ENCODE measurements around the gene NAV1. TPM values are rescaled to one million over a fixed set of nuclear protein-coding genes. Genes with fewer than 3 reads are reported as not detected.

The NAV1 gene
- total and polyA plus RNA-seq, 2 experiments from 2014 or later = 75.6 to 79.0 TPM

GRCh38 chr1:201511941-201512539 lies 26.9 kb upstream of the NAV1 start:
- Histone ChIP-seq H3K79me2 (ENCODE audit: insufficient read depth) (peaks cover 6% of the 10 kb centered on the region), H3K4me3 (no peak overlapping the region), H3K27me3 (replicated peaks; ENCODE audit: insufficient read depth) (no peaks in the 10 kb centered on the region), H3K9ac (peak overlapping the region; percentile 40), H3F3A (ENCODE audit: insufficient read depth) (peaks cover 24% of the 10 kb centered on the region), H4K20me1 (ENCODE audit: insufficient read depth) (no peaks in the 10 kb centered on the region), H3K36me3 (ENCODE audit: low read depth) (no peaks in the 10 kb centered on the region), H3K27ac (no peak overlapping the region), H3K4me2 (ENCODE audit: unreplicated experiment) (peak overlapping the region; percentile 46), H2AFZ (peak overlapping the region; percentile 71), H3K9me2 (ENCODE audit: insufficient read depth) (no peaks in the 10 kb centered on the region), H3K9me3 (ENCODE audit: low read depth) (no peaks in the 10 kb centered on the region), H3K4me1 (ENCODE audit: insufficient read depth) (peaks cover 39% of the 10 kb centered on the region)
- in situ Hi-C loops (cut with MboI) = no loop called here
- WGBS, 2 experiments (ENCODE audit: low coverage in 1 of 2, low lambda C conversion rate in 2 of 2, missing lambda C conversion rate in 2 of 2) = 42 to 45% methylated on average over 6 of the region's 6 CpGs
- no peak for TF ChIP-seq EZH2 (IDR thresholded peaks at IDR 0.05; ENCODE audit: insufficient read depth, poor library complexity, severe bottlenecking)
- no peak for TF ChIP-seq EZH2phosphoT487 (IDR thresholded peaks at IDR 0.05; ENCODE audit: insufficient read depth, low read depth)
- peak; percentile 48 for DNase-seq

- H3K9me2 ChIP-seq (ENCODE audit: insufficient read depth) = no peaks in the 10 kb centered on the region
- DNase-seq = no peak
- no peak for TF ChIP-seq EZH2 (IDR thresholded peaks at IDR 0.05; ENCODE audit: insufficient read depth, poor library complexity, severe bottlenecking)
- TF ChIP-seq EZH2phosphoT487 (IDR thresholded peaks at IDR 0.05; ENCODE audit: insufficient read depth, low read depth) = no peak
- no peaks in the 10 kb centered on the region for H3K36me3 ChIP-seq (ENCODE audit: low read depth)
- H3K4me3 ChIP-seq = no peak overlapping the region
- 88 to 90% methylated on average over 6 of the region's 6 CpGs for WGBS, 2 experiments (ENCODE audit: low coverage in 1 of 2, low lambda C conversion rate in 2 of 2, missing lambda C conversion rate in 2 of 2)
- no peak overlapping the region for H3K27ac ChIP-seq
- H3F3A ChIP-seq (ENCODE audit: insufficient read depth) = peaks cover 11% of the 10 kb centered on the region
- H4K20me1 ChIP-seq (ENCODE audit: insufficient read depth) = no peaks in the 10 kb centered on the region
- H3K9me3 ChIP-seq (ENCODE audit: low read depth) = no peaks in the 10 kb centered on the region
- H3K4me1 ChIP-seq (ENCODE audit: insufficient read depth) = peaks cover 30% of the 10 kb centered on the region
- peak overlapping the region; percentile 75 for H2AFZ ChIP-seq
- H3K9ac ChIP-seq = peak overlapping the region; percentile 32; the same call in 1 of the 2 replicates
- H3K27me3 ChIP-seq (replicated peaks; ENCODE audit: insufficient read depth) = no peaks in the 10 kb centered on the region
- H3K4me2 ChIP-seq (ENCODE audit: unreplicated experiment) = no peak overlapping the region
- H3K79me2 ChIP-seq (ENCODE audit: insufficient read depth) = no peaks in the 10 kb centered on the region
- in situ Hi-C loops (cut with MboI) = no loop called here
Observed at GRCh38 chr1:201513498-201514243, 25.3 kb upstream of the NAV1 start.

- DNase-seq = no peak
- TF ChIP-seq EZH2 (IDR thresholded peaks at IDR 0.05; ENCODE audit: insufficient read depth, poor library complexity, severe bottlenecking) = no peak
- Histone ChIP-seq H3K27me3 (replicated peaks; ENCODE audit: insufficient read depth) (no peaks in the 10 kb centered on the region), H4K20me1 (ENCODE audit: insufficient read depth) (no peaks in the 10 kb centered on the region), H3F3A (ENCODE audit: insufficient read depth) (peaks cover 3% of the 10 kb centered on the region), H3K4me1 (ENCODE audit: insufficient read depth) (peaks cover 23% of the 10 kb centered on the region), H3K4me3 (no peak overlapping the region), H3K79me2 (ENCODE audit: insufficient read depth) (no peaks in the 10 kb centered on the region), H3K9me2 (ENCODE audit: insufficient read depth) (no peaks in the 10 kb centered on the region), H3K4me2 (ENCODE audit: unreplicated experiment) (no peak overlapping the region), H2AFZ (no peak overlapping the region), H3K9ac (no peak overlapping the region), H3K9me3 (ENCODE audit: low read depth) (no peaks in the 10 kb centered on the region), H3K36me3 (ENCODE audit: low read depth) (no peaks in the 10 kb centered on the region), H3K27ac (no peak overlapping the region)
- in situ Hi-C loops (cut with MboI) = no loop called here
- WGBS, 2 experiments (ENCODE audit: low coverage in 1 of 2, low lambda C conversion rate in 2 of 2, missing lambda C conversion rate in 2 of 2) = 97 to 98% methylated on average over 2 of the region's 2 CpGs
Observed at GRCh38 chr1:201514466-201514865, 24.5 kb upstream of the NAV1 start.

- 88 to 90% methylated on average over 9 of the region's 9 CpGs for WGBS, 2 experiments (ENCODE audit: low coverage in 1 of 2, low lambda C conversion rate in 2 of 2, missing lambda C conversion rate in 2 of 2)
- TF ChIP-seq EZH2 (IDR thresholded peaks at IDR 0.05; ENCODE audit: insufficient read depth, poor library complexity, severe bottlenecking) = no peak
- TF ChIP-seq EZH2phosphoT487 (IDR thresholded peaks at IDR 0.05; ENCODE audit: insufficient read depth, low read depth) = no peak
Observed at GRCh38 chr1:201515062-201515750, 23.7 kb upstream of the NAV1 start.

More at GRCh38 chr1:201515062-201515750, 23.7 kb upstream of the NAV1 start:
- no peaks in the 10 kb centered on the region for H3K9me3 ChIP-seq (ENCODE audit: low read depth)
- H3K79me2 ChIP-seq (ENCODE audit: insufficient read depth) = no peaks in the 10 kb centered on the region
- DNase-seq = no peak
- no peak overlapping the region for H3K27ac ChIP-seq
- peaks cover 19% of the 10 kb centered on the region for H3K4me1 ChIP-seq (ENCODE audit: insufficient read depth)
- H3K27me3 ChIP-seq (replicated peaks; ENCODE audit: insufficient read depth) = no peaks in the 10 kb centered on the region
- H3K9ac ChIP-seq = no peak overlapping the region
- H3K9me2 ChIP-seq (ENCODE audit: insufficient read depth) = no peaks in the 10 kb centered on the region
- H3F3A ChIP-seq (ENCODE audit: insufficient read depth) = no peaks in the 10 kb centered on the region
- H2AFZ ChIP-seq = no peak overlapping the region
- H3K4me3 ChIP-seq = no peak overlapping the region
- no peak overlapping the region for H3K4me2 ChIP-seq (ENCODE audit: unreplicated experiment)
- H4K20me1 ChIP-seq (ENCODE audit: insufficient read depth) = no peaks in the 10 kb centered on the region
- in situ Hi-C loops (cut with MboI) = no loop called here
- H3K36me3 ChIP-seq (ENCODE audit: low read depth) = no peaks in the 10 kb centered on the region
